ENCODE results near the gene FGF18. TPM values are rescaled to one million over a fixed set of nuclear protein-coding genes. Genes with fewer than 3 reads are reported as not detected.
"Not testable (repeated sequence)": the region's sequence is repeated elsewhere in the genome, so short reads cannot be mapped to it uniquely, and the experiment has no call there.

Gene FGF18
- total RNA-seq, 1 donor from 2014 or later, result not detected

DNA sequence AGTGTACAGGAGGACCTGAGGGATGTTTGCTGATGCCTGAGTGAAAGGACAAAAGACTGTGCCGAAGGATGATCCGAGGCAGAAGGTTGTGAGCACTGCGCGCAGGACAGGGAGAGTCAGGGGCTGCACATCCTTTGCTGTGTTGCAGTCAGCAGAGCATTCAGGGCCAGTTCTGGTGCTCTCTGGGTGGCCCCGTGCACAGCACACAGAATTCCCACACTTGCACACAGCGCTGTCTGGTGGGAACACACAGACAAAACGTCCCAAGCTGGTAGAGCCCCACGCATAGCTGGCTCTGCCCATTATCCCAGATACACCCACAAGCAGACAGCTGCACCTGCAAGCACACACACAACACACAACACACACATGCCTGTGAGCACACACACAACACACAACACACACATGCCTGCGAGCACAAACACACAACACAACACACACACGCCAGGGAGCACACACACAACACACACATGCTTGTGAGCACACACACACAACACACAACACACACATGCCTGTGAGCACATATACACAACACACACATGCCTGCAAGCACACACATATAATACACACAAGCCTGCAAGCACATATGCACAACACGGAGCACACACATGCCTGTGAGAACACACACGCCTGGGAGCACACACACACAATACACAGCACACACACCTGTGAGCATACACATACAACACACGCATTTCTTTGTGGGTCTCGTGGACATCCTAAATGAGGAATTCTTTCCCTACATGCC, 74.4 kb downstream of the FGF18 start:
- Mint-ChIP-seq H3K4me3 (ENCODE audit: low read depth) (no peak overlapping the region), H3K36me3 (ENCODE audit: low read depth) (no peaks in the 10 kb centered on the region), H3K27me3 (ENCODE audit: low read depth) (no peaks in the 10 kb centered on the region), H3K27ac (no peak overlapping the region), H3K9me3 (no peaks in the 10 kb centered on the region), H3K4me1 (ENCODE audit: low read depth) (no peaks in the 10 kb centered on the region)
- no peak for DNase-seq (ENCODE audit: low spot score)
- intact Hi-C loops (cut with micrococcal nuclease), result no loop called here

DNA sequence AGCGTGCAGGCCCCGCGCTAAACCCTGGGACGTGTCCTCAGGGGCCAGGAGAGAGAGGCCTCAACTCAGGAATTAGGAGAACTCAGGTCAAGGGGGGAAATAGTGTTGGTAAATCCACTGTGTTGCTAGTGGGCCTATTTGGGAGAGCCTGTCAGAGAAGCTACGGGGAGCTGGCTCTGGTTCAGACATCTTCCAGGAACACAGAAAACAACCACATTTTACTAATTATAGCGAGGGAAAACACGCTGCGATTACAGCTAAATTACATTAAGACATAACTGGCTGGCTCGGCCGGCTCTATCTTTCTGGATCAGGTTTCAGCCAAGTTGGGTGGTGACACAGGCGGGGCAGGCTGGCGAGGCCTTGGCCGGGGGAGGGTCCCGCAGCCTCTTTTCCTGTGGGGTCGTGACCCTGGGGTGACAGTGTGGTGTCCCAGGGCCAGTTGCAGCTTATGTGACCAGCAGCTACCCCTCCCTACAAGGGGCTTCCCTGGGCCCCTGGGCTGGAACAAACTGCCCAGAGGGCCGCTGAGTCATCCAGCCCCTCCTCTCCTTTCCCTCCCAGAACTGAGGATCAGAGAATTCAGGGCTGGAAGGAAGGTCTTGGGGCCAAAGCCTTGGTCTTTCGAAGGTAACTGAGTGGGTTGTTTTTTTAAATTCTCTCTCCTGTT, 75.1 kb downstream of the FGF18 start:
- no peak overlapping the region for H3K27ac Mint-ChIP-seq
- no peaks in the 10 kb centered on the region for H3K4me1 Mint-ChIP-seq (ENCODE audit: low read depth)
- no peaks in the 10 kb centered on the region for H3K36me3 Mint-ChIP-seq (ENCODE audit: low read depth)
- no peak for DNase-seq (ENCODE audit: low spot score)
- H3K4me3 Mint-ChIP-seq (ENCODE audit: low read depth), result no peak overlapping the region
- intact Hi-C loops (cut with micrococcal nuclease), result no loop called here
- H3K27me3 Mint-ChIP-seq (ENCODE audit: low read depth), result no peaks in the 10 kb centered on the region
- H3K9me3 Mint-ChIP-seq, result no peaks in the 10 kb centered on the region

DNA sequence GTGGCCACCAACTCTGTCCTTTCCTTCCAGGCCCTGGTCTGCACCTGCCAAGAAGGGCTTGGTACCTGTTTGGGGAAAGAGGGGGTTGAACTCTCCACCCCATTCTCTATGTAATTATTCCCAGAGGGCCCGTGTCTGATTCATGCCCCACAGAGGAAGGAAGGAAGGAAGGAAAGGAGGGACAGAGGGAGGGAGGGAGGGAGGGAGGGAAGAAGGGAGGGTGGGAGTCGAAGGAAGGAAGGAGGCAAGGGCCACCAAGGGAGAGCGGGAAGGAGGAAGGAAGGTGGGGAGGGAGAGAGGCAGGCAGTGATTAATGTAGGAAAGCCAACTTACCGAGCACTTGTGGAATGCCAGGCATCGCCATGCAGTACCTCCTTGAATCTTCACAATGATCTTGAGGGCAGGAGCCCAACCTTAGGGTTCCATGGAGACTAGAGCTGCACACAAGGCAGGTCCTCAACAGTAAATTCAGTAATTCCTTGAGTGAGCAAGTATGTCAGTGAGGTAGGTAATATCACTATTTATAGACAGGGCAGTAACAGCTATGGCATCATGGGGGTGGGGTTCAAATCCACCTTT, 75.8 kb downstream of the FGF18 start:
- no peaks in the 10 kb centered on the region for H3K9me3 Mint-ChIP-seq
- no peaks in the 10 kb centered on the region for H3K4me1 Mint-ChIP-seq (ENCODE audit: low read depth)
- no peaks in the 10 kb centered on the region for H3K27me3 Mint-ChIP-seq (ENCODE audit: low read depth)
- no peak for DNase-seq (ENCODE audit: low spot score)
- no peak overlapping the region for H3K4me3 Mint-ChIP-seq (ENCODE audit: low read depth)
- no peak overlapping the region for H3K27ac Mint-ChIP-seq
- H3K36me3 Mint-ChIP-seq (ENCODE audit: low read depth), result no peaks in the 10 kb centered on the region
- intact Hi-C loops (cut with micrococcal nuclease), result no loop called here

DNA sequence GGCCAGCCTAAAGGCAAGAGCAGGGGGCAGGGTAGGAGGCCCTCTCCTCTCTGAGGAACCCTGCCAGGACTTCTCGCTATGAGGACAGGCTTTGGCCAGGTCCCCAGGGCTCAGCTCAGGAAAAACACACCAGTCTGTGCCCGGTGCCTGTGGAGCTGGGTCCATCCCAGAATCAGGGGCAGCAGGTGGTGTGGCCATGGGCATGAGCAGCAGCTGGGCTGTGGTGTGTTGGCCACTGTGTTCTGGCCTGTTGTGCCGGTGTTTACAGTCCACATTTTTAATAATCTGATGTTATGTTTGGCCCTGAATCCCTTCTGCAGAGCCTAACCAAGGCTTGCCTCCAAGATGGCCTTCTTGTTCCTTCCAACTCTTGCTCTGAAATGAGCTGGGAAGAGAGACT, 77.0 kb downstream of the FGF18 start:
- no peak for DNase-seq (ENCODE audit: low spot score)
- no peaks in the 10 kb centered on the region for H3K27me3 Mint-ChIP-seq (ENCODE audit: low read depth)
- no peak overlapping the region for H3K4me3 Mint-ChIP-seq (ENCODE audit: low read depth)
- intact Hi-C loops (cut with micrococcal nuclease), result no loop called here
- no peaks in the 10 kb centered on the region for H3K9me3 Mint-ChIP-seq
- H3K36me3 Mint-ChIP-seq (ENCODE audit: low read depth), result no peaks in the 10 kb centered on the region
- H3K27ac Mint-ChIP-seq, result no peak overlapping the region
- H3K4me1 Mint-ChIP-seq (ENCODE audit: low read depth), result no peaks in the 10 kb centered on the region

DNA sequence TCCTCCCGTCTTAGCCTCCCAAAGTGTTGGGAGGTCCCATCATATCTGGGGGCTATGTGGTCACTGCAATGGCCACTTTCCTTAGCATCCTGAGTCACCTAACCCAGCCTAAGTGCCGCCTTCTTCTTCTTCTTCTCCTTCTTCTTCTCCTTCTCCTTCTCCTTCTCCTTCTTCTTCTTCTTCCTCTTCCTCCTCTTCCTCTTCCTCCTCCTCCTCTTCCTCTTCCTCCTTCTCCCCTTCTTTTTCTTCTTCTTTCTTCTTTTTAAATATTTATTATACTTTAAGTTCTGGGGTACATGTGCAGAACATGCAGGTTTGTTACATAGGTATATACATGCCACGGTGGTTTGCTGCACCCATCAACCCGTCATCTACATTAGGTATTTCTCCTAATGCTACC, 78.0 kb downstream of the FGF18 start:
- intact Hi-C loops (cut with micrococcal nuclease); H3K27ac Mint-ChIP-seq; DNase-seq (ENCODE audit: low spot score); H3K27me3 Mint-ChIP-seq (ENCODE audit: low read depth); H3K9me3 Mint-ChIP-seq; H3K4me1 Mint-ChIP-seq (ENCODE audit: low read depth); H3K4me3 Mint-ChIP-seq (ENCODE audit: low read depth); H3K36me3 Mint-ChIP-seq (ENCODE audit: low read depth): not testable (repeated sequence)

DNA sequence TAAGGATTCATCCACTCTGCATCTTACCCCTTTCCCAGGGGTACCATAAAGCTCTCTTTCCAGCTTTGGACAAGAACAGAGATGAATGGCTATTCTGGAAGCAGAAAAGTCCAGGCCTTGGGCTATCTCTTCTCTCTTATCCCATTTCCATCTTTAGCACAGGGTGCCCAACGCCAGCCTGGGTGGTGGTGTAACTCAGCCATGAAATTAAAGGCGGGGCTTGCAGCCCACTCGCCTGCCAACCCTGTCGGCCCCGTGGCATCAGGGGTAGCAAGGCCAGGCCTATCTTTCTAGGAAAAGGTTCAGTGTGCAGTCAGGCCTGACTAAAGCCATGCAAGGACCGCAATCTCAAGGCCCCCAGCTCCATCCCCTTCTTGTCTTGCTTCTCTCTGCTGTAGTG, 78.7 kb downstream of the FGF18 start:
- H3K4me3 Mint-ChIP-seq (ENCODE audit: low read depth), result no peak overlapping the region
- intact Hi-C loops (cut with micrococcal nuclease), result no loop called here

DNA sequence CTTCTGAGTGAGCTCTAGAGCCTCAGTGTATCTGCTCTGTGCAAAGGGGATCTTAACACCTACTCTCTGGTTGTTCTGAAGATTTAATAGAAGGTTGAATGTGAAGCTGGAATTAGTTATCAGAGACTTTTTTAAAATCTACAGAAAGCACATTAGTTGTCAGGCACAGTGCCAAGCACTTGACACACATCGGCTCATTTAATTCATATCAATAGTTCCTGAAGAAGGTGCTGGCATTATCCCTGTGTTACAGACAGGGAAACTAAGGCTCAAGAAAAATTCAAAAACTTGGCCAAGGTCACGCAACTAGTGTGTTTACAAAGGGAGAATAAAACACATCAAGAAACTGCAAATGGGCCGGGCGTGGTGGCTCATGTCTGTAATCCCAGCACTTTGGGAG, 80.2 kb downstream of the FGF18 start:
- H3K4me1 Mint-ChIP-seq (ENCODE audit: low read depth), result no peaks in the 10 kb centered on the region
- H3K27me3 Mint-ChIP-seq (ENCODE audit: low read depth), result no peaks in the 10 kb centered on the region
- no peak overlapping the region for H3K27ac Mint-ChIP-seq
- intact Hi-C loops (cut with micrococcal nuclease), result no loop called here
- H3K36me3 Mint-ChIP-seq (ENCODE audit: low read depth), result no peaks in the 10 kb centered on the region
- H3K4me3 Mint-ChIP-seq (ENCODE audit: low read depth), result no peak overlapping the region
- no peaks in the 10 kb centered on the region for H3K9me3 Mint-ChIP-seq
- no peak for DNase-seq (ENCODE audit: low spot score)

More for the DNA sequence above, 78.7 kb downstream of the FGF18 start:
- no peaks in the 10 kb centered on the region for H3K4me1 Mint-ChIP-seq (ENCODE audit: low read depth)
- H3K36me3 Mint-ChIP-seq (ENCODE audit: low read depth), result no peaks in the 10 kb centered on the region
- no peaks in the 10 kb centered on the region for H3K9me3 Mint-ChIP-seq
- H3K27ac Mint-ChIP-seq, result no peak overlapping the region
- H3K27me3 Mint-ChIP-seq (ENCODE audit: low read depth), result no peaks in the 10 kb centered on the region
- no peak for DNase-seq (ENCODE audit: low spot score)

DNA sequence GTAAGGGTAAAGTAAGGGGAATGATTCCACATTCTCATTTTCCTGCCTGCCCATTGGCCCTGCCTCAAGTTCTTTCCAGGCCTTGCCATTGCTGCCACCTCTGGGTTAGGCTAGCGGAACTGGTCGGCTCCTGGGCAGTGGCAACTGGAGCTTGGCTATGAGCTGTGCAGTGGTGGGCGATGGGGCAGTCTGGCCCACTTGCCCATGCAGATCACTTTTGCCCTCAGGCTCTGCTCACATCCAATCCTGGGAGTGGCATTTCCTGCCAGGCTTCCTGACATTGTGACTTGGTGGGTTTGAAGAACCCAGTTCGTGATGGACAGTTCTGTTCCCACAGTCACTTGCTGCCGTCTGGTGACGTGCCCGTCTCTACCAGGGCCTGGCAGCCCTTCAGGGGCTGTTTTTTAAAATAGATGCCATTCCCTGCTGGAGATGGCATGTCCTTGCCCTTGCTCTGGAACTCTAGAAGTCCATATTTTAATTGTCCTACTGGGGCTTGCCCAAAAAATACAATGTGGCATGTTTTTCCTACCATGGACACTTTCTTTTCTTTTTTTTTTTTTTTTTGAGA, 86.1 kb downstream of the FGF18 start:
- Mint-ChIP-seq H3K4me1 (ENCODE audit: low read depth) (no peaks in the 10 kb centered on the region), H3K4me3 (ENCODE audit: low read depth) (no peak overlapping the region), H3K36me3 (ENCODE audit: low read depth) (no peaks in the 10 kb centered on the region), H3K27me3 (ENCODE audit: low read depth) (no peaks in the 10 kb centered on the region), H3K9me3 (no peaks in the 10 kb centered on the region), H3K27ac (no peak overlapping the region)
- DNase-seq (ENCODE audit: low spot score), result no peak
- intact Hi-C loops (cut with micrococcal nuclease), result no loop called here

DNA sequence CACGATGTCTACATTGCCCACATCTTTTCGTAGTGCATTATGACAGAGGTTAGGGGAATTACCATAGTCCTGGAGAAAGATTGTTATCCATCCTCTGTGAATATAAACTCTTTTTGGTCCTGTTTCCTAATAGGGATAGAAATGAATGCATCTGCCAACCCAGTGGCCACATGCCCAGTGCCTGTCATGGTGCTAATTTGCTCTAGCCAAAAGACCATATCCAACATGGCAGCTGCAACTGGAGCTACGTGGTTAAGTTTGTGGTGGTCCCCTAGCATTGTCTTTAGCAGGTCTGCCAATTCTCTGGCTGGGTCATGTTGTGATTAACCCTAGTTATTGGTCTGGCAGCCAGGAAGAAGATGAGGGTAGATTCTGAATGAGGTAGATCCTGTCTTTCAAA, 87.5 kb downstream of the FGF18 start:
- Mint-ChIP-seq H3K9me3 (no peaks in the 10 kb centered on the region), H3K4me1 (ENCODE audit: low read depth) (no peaks in the 10 kb centered on the region), H3K27me3 (ENCODE audit: low read depth) (no peaks in the 10 kb centered on the region)

More for the DNA sequence above, 87.5 kb downstream of the FGF18 start:
- DNase-seq (ENCODE audit: low spot score), result no peak
- Mint-ChIP-seq H3K36me3 (ENCODE audit: low read depth) (no peaks in the 10 kb centered on the region), H3K4me3 (ENCODE audit: low read depth) (no peak overlapping the region), H3K27ac (no peak overlapping the region)
- intact Hi-C loops (cut with micrococcal nuclease), result no loop called here

Other genes with a start within 250 kb of the FGF18 start
- not detected in 2 replicates for gene TLX3, start 110.4 kb upstream of the FGF18 start, total RNA-seq
- gene NPM1, start 31.8 kb upstream of the FGF18 start, total RNA-seq, result 2,774 and 3,051 TPM in 2 replicates